Measurements from ENCODE around the gene BACE1-AS. TPM values are rescaled to one million over a fixed set of nuclear protein-coding genes. Genes with fewer than 3 reads are reported as not detected.
"Not testable (repeated sequence)": the region's sequence is repeated elsewhere in the genome, so short reads cannot be mapped to it uniquely, and the experiment has no call there.

Gene BACE1-AS
- total RNA-seq, 1 donor from 2014 or later = 10.3 TPM

- no peak overlapping the region for H3K4me3 ChIP-seq
- no peaks in the 10 kb centered on the region for H3K27me3 ChIP-seq (ENCODE audit: low read depth)
- TF ChIP-seq CTCF (IDR thresholded peaks at IDR 0.05; ENCODE audit: borderline replicate concordance) = no peak
- no peak overlapping the region for H3K27ac ChIP-seq (replicated peaks)
- DNase-seq = no peak
- H3K36me3 ChIP-seq = peaks cover 63% of the 10 kb centered on the region
- no peaks in the 10 kb centered on the region for H3K4me1 ChIP-seq
- no peaks in the 10 kb centered on the region for H3K9me3 ChIP-seq (replicated peaks)
- intact Hi-C loops (cut with micrococcal nuclease) = no loop called here
Measured at GRCh38 chr11:117256573-117256972, 34.6 kb upstream of the BACE1-AS start.

GRCh38 chr11:117258576-117258975, 32.6 kb upstream of the BACE1-AS start:
- peaks cover 68% of the 10 kb centered on the region for H3K36me3 ChIP-seq

GRCh38 chr11:117259417-117259816, 31.7 kb upstream of the BACE1-AS start:
- H3K9me3 ChIP-seq (replicated peaks) = no peaks in the 10 kb centered on the region
- intact Hi-C loops (cut with micrococcal nuclease) = no loop called here
- no peak overlapping the region for H3K4me3 ChIP-seq
- no peak for DNase-seq
- no peaks in the 10 kb centered on the region for H3K27me3 ChIP-seq (ENCODE audit: low read depth)
- TF ChIP-seq CTCF (IDR thresholded peaks at IDR 0.05; ENCODE audit: borderline replicate concordance) = no peak
- peaks cover 66% of the 10 kb centered on the region for H3K36me3 ChIP-seq
- H3K4me1 ChIP-seq = no peaks in the 10 kb centered on the region
- no peak overlapping the region for H3K27ac ChIP-seq (replicated peaks)

More at GRCh38 chr11:117258576-117258975, 32.6 kb upstream of the BACE1-AS start:
- intact Hi-C loops (cut with micrococcal nuclease) = no loop called here
- H3K4me1 ChIP-seq = no peaks in the 10 kb centered on the region
- no peaks in the 10 kb centered on the region for H3K27me3 ChIP-seq (ENCODE audit: low read depth)
- TF ChIP-seq CTCF (IDR thresholded peaks at IDR 0.05; ENCODE audit: borderline replicate concordance) = no peak
- no peak overlapping the region for H3K4me3 ChIP-seq
- no peaks in the 10 kb centered on the region for H3K9me3 ChIP-seq (replicated peaks)
- H3K27ac ChIP-seq (replicated peaks) = no peak overlapping the region
- no peak for DNase-seq

- H3K4me1 ChIP-seq; H3K9me3 ChIP-seq (replicated peaks); intact Hi-C loops (cut with micrococcal nuclease); H3K27ac ChIP-seq (replicated peaks); H3K27me3 ChIP-seq (ENCODE audit: low read depth); H3K4me3 ChIP-seq; DNase-seq: not testable (repeated sequence)
- H3K36me3 ChIP-seq = peaks cover 69% of the 10 kb centered on the region
Measured at GRCh38 chr11:117264624-117265323, 26.4 kb upstream of the BACE1-AS start.

GRCh38 chr11:117265745-117266144, 25.4 kb upstream of the BACE1-AS start:
- Histone ChIP-seq H3K36me3 (peaks cover 61% of the 10 kb centered on the region), H3K27ac (replicated peaks) (no peak overlapping the region)

More at GRCh38 chr11:117265745-117266144, 25.4 kb upstream of the BACE1-AS start:
- H3K4me3 ChIP-seq = no peak overlapping the region
- no peak for DNase-seq
- intact Hi-C loops (cut with micrococcal nuclease) = no loop called here
- no peak for TF ChIP-seq CTCF (IDR thresholded peaks at IDR 0.05; ENCODE audit: borderline replicate concordance)
- H3K27me3 ChIP-seq (ENCODE audit: low read depth) = no peaks in the 10 kb centered on the region
- no peaks in the 10 kb centered on the region for H3K9me3 ChIP-seq (replicated peaks)
- H3K4me1 ChIP-seq = no peaks in the 10 kb centered on the region

Data from left ventricle myocardium inferior (tissue), 1 donor.